ENCODE results near the gene GPR107.

GRCh38 chr9:130186839-130187522 lies 133.3 kb downstream of the GPR107 start:
- TF ChIP-seq EZH2 (IDR thresholded peaks at IDR 0.05; ENCODE audit: borderline replicate concordance, low read length): no peak
- TF ChIP-seq CTCF (conservative IDR thresholded peaks at IDR 0.05 in 1 of 2, IDR thresholded peaks at IDR 0.05 in 1 of 2; ENCODE audit: extremely low read depth in 1 of 2, insufficient read depth in 1 of 2, low read depth in 1 of 2, low read length in 2 of 2): peak in 1 of 2 donors; percentile 1

All from mammary epithelial cell (primary cell).